GM12801 (cell line): ENCODE measurements around the gene SMS.

Experiments used
- TF ChIP-seq, protein P1 (sequence below): IDR thresholded peaks from one replicate; pipeline ENCODE4 v1.5.1; 2011; ENCODE audit warnings: control low read depth; ENCODE audit not compliant: insufficient read length; ENCODE audit errors: extremely low read depth

The SMS gene

DNA sequence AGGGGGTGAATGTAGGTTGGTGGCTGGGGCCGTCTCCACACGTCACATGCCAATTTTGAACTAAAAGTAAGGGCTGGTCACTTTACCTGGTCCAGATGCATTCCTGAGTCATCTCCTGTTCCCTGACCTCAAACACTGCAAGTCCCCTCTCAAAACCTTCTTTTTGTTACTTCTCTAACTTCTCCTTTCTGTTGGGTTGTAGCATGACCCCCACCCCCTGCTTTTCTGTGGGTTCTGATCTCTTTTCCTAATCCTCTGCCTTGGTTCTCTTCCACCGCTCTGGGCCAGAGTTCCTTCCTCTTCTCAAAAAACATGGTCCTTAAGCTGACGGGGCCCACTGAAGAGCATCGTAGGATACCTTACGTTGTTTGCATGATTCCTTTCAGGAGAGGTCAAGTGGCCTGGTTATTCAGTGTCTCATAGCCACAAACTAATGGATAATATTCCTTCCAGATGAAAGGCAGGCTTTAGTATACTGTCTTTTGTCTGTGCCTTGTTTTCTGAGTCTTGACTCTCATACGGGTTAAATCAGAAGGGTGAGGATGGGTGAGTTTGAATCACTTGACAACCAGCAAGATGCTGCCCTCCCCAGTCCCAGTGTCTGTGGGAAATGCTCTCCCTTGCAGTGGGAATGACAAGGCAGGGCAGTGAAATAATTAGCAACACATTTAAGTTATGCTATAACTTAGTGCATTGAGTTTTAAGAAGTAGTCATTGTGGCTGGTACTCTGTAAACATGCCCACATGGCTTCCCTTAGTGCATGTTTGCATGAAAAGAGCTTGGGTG is 15.1 kb downstream of the SMS start:
- TF ChIP-seq, protein P1, sequence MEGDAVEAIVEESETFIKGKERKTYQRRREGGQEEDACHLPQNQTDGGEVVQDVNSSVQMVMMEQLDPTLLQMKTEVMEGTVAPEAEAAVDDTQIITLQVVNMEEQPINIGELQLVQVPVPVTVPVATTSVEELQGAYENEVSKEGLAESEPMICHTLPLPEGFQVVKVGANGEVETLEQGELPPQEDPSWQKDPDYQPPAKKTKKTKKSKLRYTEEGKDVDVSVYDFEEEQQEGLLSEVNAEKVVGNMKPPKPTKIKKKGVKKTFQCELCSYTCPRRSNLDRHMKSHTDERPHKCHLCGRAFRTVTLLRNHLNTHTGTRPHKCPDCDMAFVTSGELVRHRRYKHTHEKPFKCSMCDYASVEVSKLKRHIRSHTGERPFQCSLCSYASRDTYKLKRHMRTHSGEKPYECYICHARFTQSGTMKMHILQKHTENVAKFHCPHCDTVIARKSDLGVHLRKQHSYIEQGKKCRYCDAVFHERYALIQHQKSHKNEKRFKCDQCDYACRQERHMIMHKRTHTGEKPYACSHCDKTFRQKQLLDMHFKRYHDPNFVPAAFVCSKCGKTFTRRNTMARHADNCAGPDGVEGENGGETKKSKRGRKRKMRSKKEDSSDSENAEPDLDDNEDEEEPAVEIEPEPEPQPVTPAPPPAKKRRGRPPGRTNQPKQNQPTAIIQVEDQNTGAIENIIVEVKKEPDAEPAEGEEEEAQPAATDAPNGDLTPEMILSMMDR: no peak

DNA sequence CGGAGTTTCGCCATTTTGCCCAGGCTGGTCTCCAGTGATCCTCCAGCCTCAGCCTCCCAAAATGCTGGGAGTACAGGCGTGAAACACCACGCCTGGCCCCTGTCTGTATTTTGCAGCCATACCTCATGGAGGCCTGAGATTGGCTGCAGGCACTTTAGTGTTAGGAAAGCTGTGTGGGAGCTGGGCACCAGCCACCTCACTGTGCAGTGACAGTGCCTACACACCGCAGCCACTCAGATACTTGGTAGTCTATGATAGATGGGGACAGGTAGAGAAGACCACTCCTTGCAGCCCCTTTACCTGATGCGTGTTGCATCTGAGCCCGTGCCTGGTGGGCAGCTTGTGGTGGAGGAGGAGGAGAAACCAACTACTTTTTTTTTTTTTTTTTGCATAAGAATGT is 16.3 kb downstream of the SMS start:
- TF ChIP-seq, protein P1: no peak

DNA sequence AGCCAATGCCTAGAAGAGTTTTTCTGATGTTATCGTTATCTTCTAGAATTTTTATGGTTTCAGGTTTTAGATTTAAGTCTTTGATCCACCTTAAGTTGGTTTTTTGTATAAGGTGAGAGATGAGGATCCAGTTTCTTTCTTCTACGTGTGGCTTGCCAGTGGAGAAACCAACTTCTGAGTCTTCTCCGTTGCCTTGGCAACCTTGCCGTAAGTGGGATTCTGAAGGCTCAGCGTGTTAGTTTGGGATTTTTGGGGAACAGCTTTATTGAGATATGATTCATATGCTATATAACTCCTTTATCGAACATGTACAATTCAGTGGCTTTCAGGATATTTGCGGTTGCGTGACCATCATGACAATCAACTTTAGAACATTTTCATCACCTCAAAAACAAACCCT is 17.7 kb downstream of the SMS start:
- TF ChIP-seq, protein P1: no peak

DNA sequence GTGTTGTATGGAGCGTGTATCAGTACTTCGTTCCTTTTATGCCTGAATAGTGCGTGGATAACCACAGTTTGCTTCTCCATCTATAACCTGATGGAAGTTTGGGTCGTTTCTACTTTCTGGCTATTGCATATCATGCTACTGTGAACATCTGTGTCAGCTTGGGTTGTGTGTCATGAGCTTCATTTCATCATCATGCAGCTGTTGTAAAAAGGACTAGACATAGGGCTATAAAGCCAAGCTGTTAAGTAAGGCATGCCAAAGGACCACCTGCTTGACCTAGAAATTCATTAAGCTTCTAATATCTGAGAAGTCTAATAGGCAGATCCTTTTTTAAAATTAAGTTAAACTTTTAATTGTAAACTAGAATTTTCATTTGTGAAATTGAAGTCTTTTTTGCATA is 18.4 kb downstream of the SMS start:
- TF ChIP-seq, protein P1: no peak

DNA sequence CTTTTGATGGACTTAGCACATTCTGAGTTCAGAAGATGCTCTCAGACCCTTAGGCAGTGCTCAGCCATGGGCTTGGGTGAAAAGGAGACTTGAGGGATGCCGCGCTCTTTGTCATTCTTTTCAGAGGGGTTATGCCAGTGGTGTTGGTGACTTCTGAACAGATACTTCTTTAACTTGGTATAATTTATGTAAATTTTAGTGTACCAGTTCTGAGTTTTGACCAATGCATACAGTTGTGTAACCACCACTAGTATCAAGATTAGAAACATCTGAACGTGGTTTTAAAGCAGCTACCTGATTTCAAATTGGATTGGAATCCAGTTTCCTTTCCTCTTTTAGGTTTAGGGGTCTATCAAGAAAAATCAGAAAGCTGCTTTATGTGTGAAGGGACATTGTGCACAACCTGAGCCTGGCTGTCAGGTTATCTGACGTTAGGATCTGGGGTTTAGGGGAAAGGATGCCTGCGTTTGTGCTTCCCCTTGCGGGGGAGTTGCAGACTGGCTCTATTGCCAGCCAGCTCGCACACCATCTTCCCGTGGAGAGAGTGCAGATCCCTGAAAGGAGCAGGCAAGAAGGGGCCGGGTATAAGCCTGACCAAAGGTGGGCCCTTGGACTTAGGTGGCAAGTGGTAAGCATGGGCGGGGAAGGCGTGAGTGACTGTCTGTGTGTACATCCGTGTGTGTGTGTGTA is 19.0 kb downstream of the SMS start:
- TF ChIP-seq, protein P1: no peak

DNA sequence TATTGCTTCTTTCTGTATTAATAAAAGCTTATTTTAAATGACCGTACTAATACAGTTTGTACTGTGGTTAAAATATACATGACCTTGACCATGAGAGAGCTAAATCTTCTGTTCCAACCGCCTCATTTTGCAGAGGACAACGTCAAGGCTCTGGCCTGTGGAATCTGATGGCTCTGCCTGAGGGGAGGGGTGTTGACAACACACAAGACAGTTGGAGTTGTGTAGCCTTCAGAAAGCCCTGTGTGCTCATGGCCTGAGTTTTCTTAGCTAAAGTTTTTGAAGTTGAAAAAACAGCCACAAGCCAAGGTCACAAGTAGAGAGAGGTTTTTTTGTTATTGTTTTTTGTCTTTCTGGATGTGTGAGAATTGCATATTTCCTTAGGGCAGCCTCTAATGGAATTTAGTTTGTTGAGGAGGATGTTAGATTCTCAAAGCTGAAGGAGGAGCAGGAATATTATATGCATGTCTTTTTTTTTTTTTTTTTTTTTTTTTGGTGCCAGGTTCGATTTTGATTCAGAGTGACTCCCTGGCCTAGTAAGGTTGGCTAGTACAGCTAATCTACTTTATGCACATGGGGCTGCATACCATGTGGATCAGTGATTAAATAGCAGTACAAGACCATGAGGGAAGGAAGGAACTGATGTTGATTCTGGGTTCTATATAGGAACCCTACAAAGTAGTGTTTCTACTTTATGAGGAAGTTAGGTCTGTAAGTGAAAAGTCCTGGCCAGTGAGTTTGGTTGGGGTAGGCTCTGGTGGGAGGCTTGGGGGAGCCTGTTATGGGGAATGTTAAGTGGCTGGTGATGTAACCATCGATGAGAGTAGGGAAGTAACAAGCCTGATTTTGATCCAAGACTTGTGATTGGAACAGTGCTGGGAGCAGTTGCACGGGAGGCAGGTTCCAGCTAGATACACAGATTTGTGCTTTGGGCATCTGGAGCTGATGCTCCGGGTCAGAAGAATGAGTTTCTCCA is 20.3 kb downstream of the SMS start:
- TF ChIP-seq, protein P1: no peak

DNA sequence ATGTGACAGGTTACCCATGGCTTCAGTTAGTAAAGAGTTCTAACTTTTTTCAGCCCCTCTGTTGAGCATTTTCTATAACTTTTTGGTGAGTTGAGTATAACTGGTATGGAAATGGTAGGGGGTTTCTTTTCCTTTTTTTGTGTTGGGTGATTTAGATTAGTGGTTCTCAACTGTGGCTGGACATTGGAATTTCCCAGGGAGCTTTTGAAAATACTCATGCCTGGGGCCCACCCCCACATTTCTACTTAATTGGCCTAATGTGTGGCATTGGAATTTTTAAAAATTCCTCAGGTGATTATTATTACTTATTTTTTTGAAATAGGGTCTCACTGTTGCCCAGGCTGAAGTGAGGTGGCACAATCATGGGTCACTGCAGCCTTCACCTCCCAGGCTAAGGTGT is 21.9 kb downstream of the SMS start:
- TF ChIP-seq, protein P1: no peak
